A549 treated with AZD2906 at 1 μM for 4 hours (cell line): ENCODE results near the gene M1AP. TPM values are rescaled to one million over a fixed set of nuclear protein-coding genes. Genes with fewer than 3 reads are reported as not detected.

Experiments used
- total RNA-seq: library from RNA; stranded (reverse); fragments of 200-300 nt; extraction: Qiagen RNA extraction; gene quantifications from 5 replicates; pipeline ENCODE4 v1.2.3, GENCODE V29; 2022

Gene M1AP, protein sequence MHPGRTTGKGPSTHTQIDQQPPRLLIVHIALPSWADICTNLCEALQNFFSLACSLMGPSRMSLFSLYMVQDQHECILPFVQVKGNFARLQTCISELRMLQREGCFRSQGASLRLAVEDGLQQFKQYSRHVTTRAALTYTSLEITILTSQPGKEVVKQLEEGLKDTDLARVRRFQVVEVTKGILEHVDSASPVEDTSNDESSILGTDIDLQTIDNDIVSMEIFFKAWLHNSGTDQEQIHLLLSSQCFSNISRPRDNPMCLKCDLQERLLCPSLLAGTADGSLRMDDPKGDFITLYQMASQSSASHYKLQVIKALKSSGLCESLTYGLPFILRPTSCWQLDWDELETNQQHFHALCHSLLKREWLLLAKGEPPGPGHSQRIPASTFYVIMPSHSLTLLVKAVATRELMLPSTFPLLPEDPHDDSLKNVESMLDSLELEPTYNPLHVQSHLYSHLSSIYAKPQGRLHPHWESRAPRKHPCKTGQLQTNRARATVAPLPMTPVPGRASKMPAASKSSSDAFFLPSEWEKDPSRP
- not detected in 5 replicates for total RNA-seq

GRCh38 chr2:74648009-74648443, at the start of gene M1AP:
Gene M1AP (minus strand): TSS chr2:74648330. CDS start chr2:74640275, 8,055 bp downstream.

GRCh38 chr2:74653985-74654882, 6.1 kb upstream of the M1AP start, which contains the start of gene SEMA4F:
Gene SEMA4F (plus strand): TSS chr2:74654247. CDS start chr2:74654377, 130 bp downstream.

GRCh38 chr2:74553892-74554819, 94.0 kb downstream of the M1AP start, which contains the start of the genes DOK1 and LOXL3:
Gene DOK1 (plus strand): TSS chr2:74554720. CDS start chr2:74554755, 35 bp downstream.
Gene LOXL3 (minus strand): TSS chr2:74553942. CDS start chr2:74552634, 1,308 bp downstream.

GRCh38 chr2:74529357-74530238, 118.5 kb downstream of the M1AP start, which contains the start of the genes AUP1 and HTRA2:
Gene AUP1 (minus strand): TSS chr2:74529706. CDS start chr2:74529629, 77 bp downstream.
Gene HTRA2 (plus strand): TSS chr2:74529933. CDS start chr2:74530007, 74 bp downstream.

DNA sequence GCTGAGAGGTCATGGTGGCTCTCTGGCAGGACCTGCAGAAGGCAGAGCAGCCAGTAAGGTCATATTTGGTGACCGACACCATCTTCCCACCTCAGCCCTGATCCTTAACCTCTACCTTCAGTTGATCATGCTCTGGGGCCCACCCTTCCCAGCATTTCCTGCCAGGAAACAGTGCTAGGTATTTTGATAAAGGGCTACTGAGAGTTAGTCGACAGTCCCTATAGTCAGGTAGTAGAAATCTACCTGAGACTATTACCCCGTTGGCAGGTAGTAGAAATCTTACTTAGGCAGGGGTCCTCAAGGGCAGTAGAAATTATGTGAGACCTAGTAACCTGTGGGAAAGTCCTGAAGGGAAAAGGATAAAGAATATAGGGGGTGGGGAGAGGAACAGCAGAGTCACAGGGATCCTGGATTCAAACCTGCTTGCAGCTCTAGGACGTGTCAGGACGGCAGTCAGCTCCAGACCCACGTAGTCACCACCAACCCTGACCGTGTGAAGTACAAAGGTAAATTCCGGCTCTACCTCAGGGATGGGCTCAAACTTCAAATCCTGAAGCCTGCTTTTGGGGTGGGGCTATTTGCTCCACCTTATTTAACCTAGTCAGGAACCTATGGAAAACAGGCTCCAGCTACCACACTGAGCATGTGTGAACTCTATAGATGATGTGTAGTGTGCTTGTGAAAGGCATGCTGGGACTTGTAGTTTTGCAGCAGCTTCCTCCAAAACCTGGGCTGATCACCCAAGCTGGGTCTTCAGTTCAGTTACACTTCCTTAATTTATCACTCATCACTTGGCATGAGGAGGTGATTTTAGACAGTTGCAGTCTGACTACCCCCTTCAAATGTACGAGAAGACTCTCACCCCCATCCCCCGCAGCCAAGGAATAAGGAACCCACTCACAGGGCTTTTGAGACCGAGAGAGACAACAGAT, 122.1 kb downstream of the M1AP start, which contains the start of gene DQX1:
DQX1 (minus strand) TSS at position 515 of the 932 bp plus-strand sequence; CDS start at position 13, 502 bp downstream.

GRCh38 chr2:74514368-74515270, 133.5 kb downstream of the M1AP start, which contains the start of gene TLX2:
Gene TLX2 (plus strand): TSS chr2:74514450. CDS start chr2:74514807, 357 bp downstream.

Other genes starting within 250 kb of the M1AP start
- 2.4 to 3.6 TPM (median 3.2 TPM) in 5 replicates for gene C2orf81, start 226.7 kb downstream of the M1AP start, total RNA-seq
- gene WDR54, start 226.6 kb downstream of the M1AP start, total RNA-seq: 76.9 to 92.7 TPM (median 91.5 TPM) in 5 replicates
- 18.7 to 24.5 TPM (median 22.4 TPM) in 5 replicates for gene RTKN, start 206.4 kb downstream of the M1AP start, total RNA-seq
- gene INO80B, start 193.2 kb downstream of the M1AP start, total RNA-seq: 43.7 to 51.1 TPM (median 48.7 TPM) in 5 replicates
- gene WBP1, start 189.9 kb downstream of the M1AP start, total RNA-seq: 49.4 to 85.1 TPM (median 81.5 TPM) in 5 replicates
- 44.0 to 55.8 TPM (median 52.5 TPM) in 5 replicates for gene MOGS, start 182.9 kb downstream of the M1AP start, total RNA-seq
- 93.9 to 164 TPM (median 141 TPM) in 5 replicates for gene MRPL53, start 175.7 kb downstream of the M1AP start, total RNA-seq
- gene CCDC142, start 165.3 kb downstream of the M1AP start, total RNA-seq: 10.5 to 16.0 TPM (median 13.2 TPM) in 5 replicates
- gene TTC31, start 165.2 kb downstream of the M1AP start, total RNA-seq: 13.2 to 17.7 TPM (median 15.2 TPM) in 5 replicates
- 3.2 to 4.3 TPM (median 3.8 TPM) in 5 replicates for gene LBX2, start 148.7 kb downstream of the M1AP start, total RNA-seq
- 29.9 to 35.0 TPM (median 31.9 TPM) in 5 replicates for gene PCGF1, start 140.6 kb downstream of the M1AP start, total RNA-seq
- 0.24 to 0.37 TPM (median 0.30 TPM) in 5 replicates for gene TLX2, start 133.9 kb downstream of the M1AP start, total RNA-seq
- gene DQX1, start 122.1 kb downstream of the M1AP start, total RNA-seq: 0.07 to 0.15 TPM (median 0.13 TPM) in 5 replicates
- 185 to 250 TPM (median 238 TPM) in 5 replicates for gene AUP1, start 118.6 kb downstream of the M1AP start, total RNA-seq
- gene HTRA2, start 118.4 kb downstream of the M1AP start, total RNA-seq: 33.1 to 41.7 TPM (median 39.3 TPM) in 5 replicates
- 0.31 to 0.60 TPM (median 0.49 TPM) in 5 replicates for gene LOXL3, start 94.4 kb downstream of the M1AP start, total RNA-seq
- 3.4 to 4.9 TPM (median 4.4 TPM) in 5 replicates for gene DOK1, start 93.6 kb downstream of the M1AP start, total RNA-seq
- gene SEMA4F, start 5.9 kb upstream of the M1AP start, total RNA-seq: 8.7 to 11.8 TPM (median 10.7 TPM) in 5 replicates
- 0.76 to 1.2 TPM (median 0.84 TPM) in 5 replicates for gene HK2, start 185.8 kb upstream of the M1AP start, total RNA-seq